Measurements from ENCODE around the gene NAXD. TPM values are rescaled to one million over a fixed set of nuclear protein-coding genes. Genes with fewer than 3 reads are reported as not detected.

The NAXD gene
- total RNA-seq, 1 donor from 2014 or later, result 32.7 TPM

DNA sequence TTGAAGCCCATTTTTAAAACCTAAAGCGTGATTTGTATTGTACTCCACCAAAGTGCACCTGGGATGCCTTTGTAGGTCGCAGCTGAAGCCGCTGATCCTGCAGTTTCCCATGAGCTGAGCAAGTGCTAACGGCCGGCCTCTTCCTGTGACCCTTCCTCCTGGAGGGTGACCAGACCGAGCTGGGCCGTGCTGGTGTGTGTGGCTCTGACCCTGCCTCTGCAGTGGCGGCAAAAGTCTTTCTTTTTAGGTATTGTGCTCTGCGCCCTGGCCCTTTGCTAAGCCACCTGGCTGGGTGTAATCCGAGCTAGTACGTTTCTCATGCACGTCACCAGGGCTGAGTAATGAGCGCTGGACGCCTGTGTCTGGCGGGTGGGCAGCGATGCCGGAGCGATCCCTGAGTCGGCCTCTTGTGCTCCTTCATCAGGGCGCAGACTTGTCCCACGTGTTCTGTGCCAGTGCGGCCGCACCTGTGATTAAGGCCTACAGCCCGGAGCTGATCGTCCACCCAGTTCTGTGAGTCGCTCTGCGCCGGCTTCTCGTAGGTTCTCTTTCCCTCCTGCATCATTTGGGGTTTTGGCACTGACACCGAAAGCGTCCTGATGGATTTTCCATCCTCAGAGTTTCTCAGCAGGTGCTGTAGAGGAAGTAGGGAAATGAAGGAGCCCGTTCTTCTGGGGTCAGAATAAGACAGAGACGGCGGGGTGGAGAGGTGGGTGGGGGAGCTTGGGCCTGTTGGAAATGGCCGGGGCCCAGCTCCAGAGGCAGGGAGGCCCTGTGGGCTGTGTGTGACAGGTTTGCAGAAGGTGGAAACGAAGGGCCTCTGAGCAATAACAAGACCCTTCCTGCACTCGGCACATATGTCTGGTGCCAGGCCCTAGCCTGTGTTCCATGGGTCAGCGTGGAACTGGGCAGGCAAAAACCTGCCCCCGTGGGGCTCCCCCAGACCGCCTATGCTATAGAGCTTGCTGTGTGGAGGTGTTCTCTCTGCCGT is 9.7 kb downstream of the NAXD start:
- ChIA-PET POLR2A (no interaction called here), CTCF (no interaction called here)
- intact Hi-C loops (cut with micrococcal nuclease), result no loop called here
- no peak overlapping the region for H3K27ac Mint-ChIP-seq
- peaks cover 3% of the 10 kb centered on the region for H3K4me1 Mint-ChIP-seq
- DNase-seq, result no peak
- H3K27me3 Mint-ChIP-seq, result no peaks in the 10 kb centered on the region
- ATAC-seq (ENCODE audit: low read depth), result no peak
- H3K36me3 Mint-ChIP-seq (ENCODE audit: low read depth), result peaks cover 54% of the 10 kb centered on the region
- no peak for TF ChIP-seq CTCF (IDR thresholded peaks at IDR 0.05)
- no peaks in the 10 kb centered on the region for H3K9me3 Mint-ChIP-seq
- H3K4me3 Mint-ChIP-seq, result no peak overlapping the region

DNA sequence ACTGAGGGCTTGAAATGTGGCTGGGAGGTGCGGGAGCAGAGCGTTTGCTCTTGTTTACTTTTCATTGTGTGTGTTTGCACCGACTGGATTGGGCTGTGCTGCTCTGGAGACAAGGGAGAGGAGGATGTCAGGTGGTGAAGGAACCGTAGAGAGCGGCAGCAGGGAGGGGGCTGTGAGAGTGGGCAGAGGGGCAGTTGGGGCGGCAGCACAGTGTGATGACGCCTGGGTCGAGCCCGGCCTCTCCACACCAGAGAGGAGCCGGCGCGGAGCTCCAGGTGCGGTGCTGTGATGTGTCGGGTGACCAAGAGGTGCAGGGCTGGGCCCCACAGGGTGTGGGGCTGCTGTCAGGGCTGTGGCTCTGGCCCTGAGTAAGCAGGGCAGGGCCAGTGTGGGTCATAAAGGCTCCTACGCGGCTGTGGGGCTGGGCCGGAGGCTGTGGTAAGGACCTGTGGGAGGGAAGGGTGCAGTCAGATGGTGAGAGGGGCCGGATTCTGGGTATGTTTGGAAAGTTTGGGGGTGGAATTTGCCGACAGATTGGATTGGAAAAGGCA is 10.5 kb downstream of the NAXD start:
- Mint-ChIP-seq H3K4me1 (no peaks in the 10 kb centered on the region), H3K36me3 (ENCODE audit: low read depth) (peaks cover 62% of the 10 kb centered on the region), H3K27ac (no peak overlapping the region), H3K9me3 (no peaks in the 10 kb centered on the region), H3K4me3 (no peak overlapping the region), H3K27me3 (no peaks in the 10 kb centered on the region)
- CTCF ChIA-PET, result no interaction called here
- DNase-seq, result no peak
- intact Hi-C loops (cut with micrococcal nuclease), result no loop called here
- no peak for ATAC-seq (ENCODE audit: low read depth)
- POLR2A ChIA-PET, result no interaction called here
- no peak for TF ChIP-seq CTCF (IDR thresholded peaks at IDR 0.05)

DNA sequence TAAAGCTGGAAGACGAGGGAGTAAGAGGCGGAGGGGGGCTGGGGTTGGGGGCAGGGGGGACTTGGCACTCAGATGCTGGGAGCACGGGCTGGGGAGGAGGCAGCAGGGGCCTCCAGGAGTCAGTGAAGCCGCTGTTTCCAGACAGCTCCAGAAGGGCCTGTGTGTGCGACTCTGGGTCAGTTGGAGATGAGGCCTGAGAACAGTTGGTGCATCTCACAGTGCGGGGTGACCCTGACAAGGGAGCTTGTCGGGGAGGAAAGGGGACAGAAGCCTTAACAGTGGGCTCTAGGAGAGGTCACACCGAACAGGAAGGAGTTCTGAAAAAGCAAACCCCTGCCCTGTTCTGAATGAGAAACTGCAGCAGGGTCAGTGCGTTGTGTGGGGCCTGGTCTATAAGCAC is 11.2 kb downstream of the NAXD start:
- no peaks in the 10 kb centered on the region for H3K9me3 Mint-ChIP-seq
- ChIA-PET CTCF (no interaction called here), POLR2A (no interaction called here)
- H3K4me3 Mint-ChIP-seq, result no peak overlapping the region
- H3K36me3 Mint-ChIP-seq (ENCODE audit: low read depth), result peaks cover 67% of the 10 kb centered on the region
- no peaks in the 10 kb centered on the region for H3K4me1 Mint-ChIP-seq
- intact Hi-C loops (cut with micrococcal nuclease), result no loop called here
- DNase-seq (no peak), ATAC-seq (ENCODE audit: low read depth) (no peak)
- no peaks in the 10 kb centered on the region for H3K27me3 Mint-ChIP-seq
- TF ChIP-seq CTCF (IDR thresholded peaks at IDR 0.05), result no peak
- no peak overlapping the region for H3K27ac Mint-ChIP-seq

GRCh38 chr13:110627351-110627750 is 12.0 kb downstream of the NAXD start:
- no peak for DNase-seq
- Mint-ChIP-seq H3K4me1 (no peaks in the 10 kb centered on the region), H3K27ac (no peak overlapping the region), H3K4me3 (no peak overlapping the region), H3K27me3 (no peaks in the 10 kb centered on the region), H3K9me3 (no peaks in the 10 kb centered on the region), H3K36me3 (ENCODE audit: low read depth) (peaks cover 73% of the 10 kb centered on the region)
- ChIA-PET CTCF (no interaction called here), POLR2A (no interaction called here)
- ATAC-seq (ENCODE audit: low read depth), result no peak
- intact Hi-C loops (cut with micrococcal nuclease), result no loop called here
- no peak for TF ChIP-seq CTCF (IDR thresholded peaks at IDR 0.05)

DNA sequence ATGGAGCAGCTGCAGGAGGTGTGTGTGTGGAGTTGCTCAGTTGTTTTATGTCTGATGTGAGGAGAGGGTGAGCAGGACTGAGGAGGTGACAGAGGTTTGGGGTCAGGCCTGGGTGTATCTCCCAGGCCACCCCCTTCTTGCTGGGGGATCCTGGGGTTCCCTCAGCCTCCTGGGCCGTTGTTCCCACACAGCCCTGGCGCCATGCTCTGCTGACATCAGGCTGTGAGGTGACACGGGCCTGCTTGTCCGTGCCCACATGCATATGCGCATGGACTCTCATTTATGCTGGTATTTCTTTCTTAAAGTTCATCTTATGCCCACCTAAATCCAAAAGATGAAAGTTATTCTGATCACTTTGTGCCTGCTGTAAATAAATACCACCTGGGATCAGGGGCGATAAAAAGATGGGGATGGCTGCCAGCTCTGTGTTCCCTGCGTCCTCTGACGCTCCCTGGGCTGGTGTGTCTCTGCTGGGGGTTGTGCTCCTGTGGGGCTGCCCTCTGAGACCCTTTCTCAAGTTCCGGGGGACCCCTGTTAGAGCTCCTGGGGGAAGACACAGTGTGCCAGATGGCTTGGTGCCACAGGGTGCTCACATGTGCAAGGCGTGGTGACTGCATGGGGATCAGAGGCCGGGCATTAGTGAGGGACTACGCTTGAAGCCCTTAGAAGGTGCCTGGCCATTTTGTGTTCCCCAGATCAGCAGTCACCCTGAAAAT is 12.6 kb downstream of the NAXD start:
- CTCF ChIA-PET, result no interaction called here

More for the DNA sequence above, 12.6 kb downstream of the NAXD start:
- H3K9me3 Mint-ChIP-seq, result no peaks in the 10 kb centered on the region
- H3K27me3 Mint-ChIP-seq, result no peaks in the 10 kb centered on the region
- TF ChIP-seq CTCF (IDR thresholded peaks at IDR 0.05), result no peak
- no peak overlapping the region for H3K27ac Mint-ChIP-seq
- DNase-seq, result no peak
- no peak overlapping the region for H3K4me3 Mint-ChIP-seq
- ATAC-seq (ENCODE audit: low read depth), result no peak
- POLR2A ChIA-PET, result no interaction called here
- H3K4me1 Mint-ChIP-seq, result no peaks in the 10 kb centered on the region
- peaks cover 72% of the 10 kb centered on the region for H3K36me3 Mint-ChIP-seq (ENCODE audit: low read depth)
- intact Hi-C loops (cut with micrococcal nuclease), result no loop called here

All from activated B cell treated with CpG ODN at 0.5 μM for 24 hours (primary cell).